H1 (cell line): ENCODE results near the gene DMPK. TPM values are rescaled to one million over a fixed set of nuclear protein-coding genes. Genes with fewer than 3 reads are reported as not detected.

Source experiments
- CTCF ChIA-PET: fragments of 300-600 bp; sonication (Branson Sonifier 250); formaldehyde crosslinking; loops from one replicate; lab custom pipeline; 2021; ENCODE audit not compliant: partially characterized antibody; lab: Charles Lee
- POLR2A ChIA-PET: fragments of 300-600 bp; sonication (Branson Sonifier 250); formaldehyde crosslinking; loops from one replicate; lab custom pipeline; 2021; ENCODE audit warnings: inconsistent platforms; ENCODE audit not compliant: partially characterized antibody; lab: Charles Lee
- DNase-seq, 2 experiments: peaks; one replicate each; pipeline versions ENCODE4 v3.0.0 to v3.0.0-alpha.2; 2010 to 2022; ENCODE audit warnings: low spot score in 2 of 2, low read depth in 1 of 2, mixed read lengths in 1 of 2
- FAIRE-seq: peaks from 2 replicates; lab custom pipeline; 2011; peaks lifted over from hg19 to GRCh38; lab: Jason Lieb, UNC
- H2AFZ ChIP-seq: 2 replicates; pipeline ENCODE4 v1.8.1; 2012; ENCODE audit warnings: low read length, inconsistent platforms
- H2AK5ac ChIP-seq: 2 replicates; pipeline ENCODE4 v1.6.1; 2013; ENCODE audit warnings: low read depth, low read length
- H2BK120ac ChIP-seq: replicated peaks from 2 replicates; pipeline ENCODE3; 2013; ENCODE audit warnings: low read depth, low read length, inconsistent platforms
- H2BK12ac ChIP-seq: 2 replicates; pipeline ENCODE4 v1.6.1; 2013; ENCODE audit warnings: low read depth, low read length
- H2BK15ac ChIP-seq: 2 replicates; pipeline ENCODE4 v1.6.1; 2013; ENCODE audit warnings: low read length
- H2BK20ac ChIP-seq: 2 replicates; pipeline ENCODE4 v1.6.1; 2013; ENCODE audit warnings: low read length
- H2BK5ac ChIP-seq: 2 replicates; pipeline ENCODE4 v1.6.1; 2013; ENCODE audit warnings: low read depth, low read length
- H3K14ac ChIP-seq: 2 replicates; pipeline ENCODE4 v1.6.1; 2013; ENCODE audit warnings: inconsistent platforms; ENCODE audit not compliant: insufficient read length
- H3K18ac ChIP-seq: 2 replicates; pipeline ENCODE4 v1.6.1; 2013; ENCODE audit warnings: low read length; ENCODE audit errors: extremely low read depth
- H3K23ac ChIP-seq: 2 replicates; pipeline ENCODE4 v1.6.1; 2013; ENCODE audit warnings: inconsistent platforms; ENCODE audit not compliant: insufficient read length
- H3K23me2 ChIP-seq: 2 replicates; pipeline ENCODE4 v1.6.1; 2013; ENCODE audit warnings: low read depth, low read length
- H3K27ac ChIP-seq: 2 replicates; pipeline ENCODE4 v1.6.1; 2011; ENCODE audit warnings: low read depth, low read length, inconsistent platforms
- H3K27me3 ChIP-seq, 4 experiments: replicated peaks in 1 of 4; 1 replicate in 1 of 4; 2 replicates in 3 of 4; pipeline versions ENCODE4 v1.6.1 to v1.8.1; 2011 to 2013; ENCODE audit warnings: low read length in 3 of 4, mild to moderate bottlenecking in 3 of 4, inconsistent platforms in 2 of 4, mixed read lengths in 2 of 4, moderate library complexity in 1 of 4; ENCODE audit not compliant: control insufficient read depth in 3 of 4, insufficient read depth in 3 of 4; ENCODE audit errors: extremely low read depth in 1 of 4
- H3K36me3 ChIP-seq, 4 experiments: 2 replicates each; pipeline versions ENCODE4 v1.6.1 to v1.8.1; 2011 to 2013; ENCODE audit warnings: mild to moderate bottlenecking in 4 of 4, low read length in 3 of 4, moderate library complexity in 2 of 4, control low read depth in 1 of 4, inconsistent platforms in 1 of 4; ENCODE audit not compliant: insufficient read depth in 4 of 4, control insufficient read depth in 2 of 4
- H3K4ac ChIP-seq: replicated peaks from 2 replicates; pipeline ENCODE3; 2013; ENCODE audit warnings: low read length, low read depth, mixed read lengths, inconsistent platforms; ENCODE audit not compliant: insufficient read length
- H3K4me1 ChIP-seq, 4 experiments: replicated peaks in 1 of 4; 1 replicate in 1 of 4; 2 replicates in 3 of 4; pipeline versions ENCODE4 v1.6.1 to v1.8.1; 2011 to 2013; ENCODE audit warnings: low read length in 3 of 4, inconsistent platforms in 2 of 4, mixed read lengths in 1 of 4; ENCODE audit not compliant: insufficient read depth in 4 of 4, control insufficient read depth in 3 of 4
- H3K4me2 ChIP-seq, 2 experiments: 2 replicates each; pipeline versions ENCODE4 v1.6.1 to v1.8.1; 2011 to 2013; ENCODE audit warnings: low read depth in 2 of 2, low read length in 2 of 2, control low read depth in 1 of 2, inconsistent platforms in 1 of 2, mild to moderate bottlenecking in 1 of 2; ENCODE audit not compliant: insufficient read depth in 1 of 2
- H3K4me3 ChIP-seq, 4 experiments: fragments of 200-600, 300-600 bp in 1 of 4; sonication (generic), shearing (Covaris generic), sonication (Bioruptor Twin) in 1 of 4; 2 replicates each; pipeline versions ENCODE4 v1.5.1 to v1.8.1; 2011 to 2016; ENCODE audit warnings: low read length in 4 of 4, low read depth in 3 of 4, control low read depth in 2 of 4, inconsistent platforms in 2 of 4, mild to moderate bottlenecking in 2 of 4, mixed read lengths in 1 of 4, moderate library complexity in 1 of 4; ENCODE audit not compliant: insufficient read depth in 2 of 4; ENCODE audit errors: extremely low read depth in 1 of 4
- H3K56ac ChIP-seq: replicated peaks from 2 replicates; pipeline ENCODE3; 2013; ENCODE audit warnings: low read depth, mild to moderate bottlenecking, mixed read lengths, low read length, inconsistent platforms; ENCODE audit not compliant: insufficient read length
- H3K79me1 ChIP-seq: 2 replicates; pipeline ENCODE4 v1.6.1; 2013; ENCODE audit warnings: low read depth, low read length, control low read depth
- H3K79me2 ChIP-seq, 2 experiments: 2 replicates each; pipeline versions ENCODE4 v1.6.1 to v1.8.1; 2012 to 2013; ENCODE audit warnings: low read length in 2 of 2, mild to moderate bottlenecking in 2 of 2, inconsistent platforms in 1 of 2; ENCODE audit not compliant: insufficient read depth in 2 of 2, control insufficient read depth in 1 of 2
- H3K9ac ChIP-seq, 4 experiments: replicated peaks in 1 of 4; 1 replicate in 1 of 4; 2 replicates in 3 of 4; pipeline versions ENCODE4 v1.6.1 to v1.8.1; 2011 to 2013; ENCODE audit warnings: low read depth in 3 of 4, low read length in 3 of 4, control low read depth in 2 of 4, mild to moderate bottlenecking in 2 of 4, moderate library complexity in 2 of 4, inconsistent platforms in 1 of 4; ENCODE audit errors: extremely low read depth in 1 of 4
- H3K9me3 ChIP-seq, 2 experiments: 2 replicates each; pipeline versions ENCODE4 v1.6.1 to v1.8.1; 2012 to 2013; ENCODE audit warnings: mild to moderate bottlenecking in 2 of 2, moderate library complexity in 2 of 2, control low read depth in 1 of 2, inconsistent platforms in 1 of 2, low read depth in 1 of 2, low read length in 1 of 2, mixed read lengths in 1 of 2; ENCODE audit not compliant: insufficient read depth in 2 of 2
- H4K20me1 ChIP-seq, 2 experiments: replicated peaks in 1 of 2; 2 replicates each; pipeline versions ENCODE3 to v1.8.1; 2011 to 2013; ENCODE audit warnings: inconsistent platforms in 2 of 2, low read length in 2 of 2, mild to moderate bottlenecking in 1 of 2; ENCODE audit not compliant: insufficient read depth in 2 of 2, control insufficient read depth in 1 of 2
- H4K5ac ChIP-seq: 2 replicates; pipeline ENCODE4 v1.6.1; 2013; ENCODE audit warnings: low read length, low read depth, mixed read lengths, inconsistent platforms; ENCODE audit not compliant: insufficient read length
- H4K8ac ChIP-seq: 2 replicates; pipeline ENCODE4 v1.8.0; 2013; ENCODE audit warnings: mild to moderate bottlenecking, moderate library complexity, low read length, inconsistent platforms; ENCODE audit not compliant: insufficient read depth; ENCODE audit errors: extremely low read depth
- H4K91ac ChIP-seq: replicated peaks from 2 replicates; pipeline ENCODE3; 2013; ENCODE audit warnings: low read length, mixed read lengths, inconsistent platforms; ENCODE audit not compliant: insufficient read length
- ASH2L ChIP-seq: fragments of 200-600, 300-600 bp; sonication (generic); IDR thresholded peaks from one replicate; pipeline ENCODE4 v1.7.1; 2017; ENCODE audit warnings: low read length
- CBX8 ChIP-seq: fragments of 300-800, 300-1000 bp; sonication (generic); IDR thresholded peaks from 2 replicates; pipeline ENCODE4 v1.7.1; 2016; ENCODE audit warnings: low read depth, low read length, borderline replicate concordance
- PHF8 ChIP-seq: fragments of 200-600 bp; sonication (generic); conservative IDR thresholded peaks from 2 replicates; pipeline ENCODE4 v1.7.1; 2012; ENCODE audit warnings: low read depth, mild to moderate bottlenecking, inconsistent platforms, low read length, moderate library complexity
- SIX5 ChIP-seq: IDR thresholded peaks from 2 replicates; pipeline ENCODE4 v1.6.1; 2011; ENCODE audit warnings: mild to moderate bottlenecking, low read depth, low read length
- SP2 ChIP-seq: IDR thresholded peaks from 2 replicates; pipeline ENCODE4 v1.6.1; 2012; ENCODE audit warnings: mild to moderate bottlenecking, low read length, inconsistent platforms
- TAF1 ChIP-seq: IDR thresholded peaks from 2 replicates; pipeline ENCODE4 v1.6.1; 2011; ENCODE audit warnings: mild to moderate bottlenecking, low read depth, low read length
- ZNF274 ChIP-seq: IDR thresholded peaks from 2 replicates; pipeline ENCODE4 v1.7.0; 2012; ENCODE audit warnings: low read length, borderline replicate concordance; ENCODE audit errors: extremely low read depth
- WGBS, 2 experiments: shearing (Covaris generic) in 1 of 2; methylation state at CpG; one replicate each; pipeline versions ENCODE4 v1.1.6 to v1.1.7; 2013 to 2015; ENCODE audit warnings: low lambda C conversion rate in 2 of 2, mixed read lengths in 2 of 2, inconsistent platforms in 1 of 2, low coverage in 1 of 2, missing lambda C conversion rate in 1 of 2; ENCODE audit not compliant: insufficient replicate concordance in 2 of 2, insufficient coverage in 1 of 2, insufficient read length in 1 of 2; ENCODE audit errors: extremely low coverage in 1 of 2, missing lambda C conversion rate in 1 of 2; 5-methylcytosine and 5-hydroxymethylcytosine counted together
- polyA plus RNA-seq, 7 experiments: library from polyadenylated mRNA; depleted of rRNA in 3 of 7; stranded (reverse) in 5 of 7; unstranded in 2 of 7; fragments of >200 nt in 5 of 7; fragments of 200-250 nt in 2 of 7; gene quantifications; 1 replicate in 5 of 7; 2 replicates in 1 of 7; 4 replicates in 1 of 7; pipeline versions ENCODE4 v1.2.1 to v1.2.3, GENCODE V29; 2011 to 2013; ENCODE audit warnings: missing spikeins in 2 of 7, mixed read lengths in 2 of 7
- total RNA-seq: library from RNA; stranded (reverse); fragmentation: NEBNext Ultra II Directional; extraction: Animal tissue kit (Norgen Biotek cat#: 25700); gene quantifications from 2 replicates; pipeline ENCODE4 v1.2.1, GENCODE V29; 2021
- TF ChIP-seq, protein P1 (sequence below): IDR thresholded peaks from 2 replicates; pipeline ENCODE4 v1.6.1; 2012; ENCODE audit warnings: low read length, inconsistent platforms

Gene DMPK
- total and polyA plus RNA-seq, 2 of the 8 experiments (the other 6 are each of a cell fraction or from before 2014, with no cell fraction given), result 13.7 to 27.4 TPM

DNA sequence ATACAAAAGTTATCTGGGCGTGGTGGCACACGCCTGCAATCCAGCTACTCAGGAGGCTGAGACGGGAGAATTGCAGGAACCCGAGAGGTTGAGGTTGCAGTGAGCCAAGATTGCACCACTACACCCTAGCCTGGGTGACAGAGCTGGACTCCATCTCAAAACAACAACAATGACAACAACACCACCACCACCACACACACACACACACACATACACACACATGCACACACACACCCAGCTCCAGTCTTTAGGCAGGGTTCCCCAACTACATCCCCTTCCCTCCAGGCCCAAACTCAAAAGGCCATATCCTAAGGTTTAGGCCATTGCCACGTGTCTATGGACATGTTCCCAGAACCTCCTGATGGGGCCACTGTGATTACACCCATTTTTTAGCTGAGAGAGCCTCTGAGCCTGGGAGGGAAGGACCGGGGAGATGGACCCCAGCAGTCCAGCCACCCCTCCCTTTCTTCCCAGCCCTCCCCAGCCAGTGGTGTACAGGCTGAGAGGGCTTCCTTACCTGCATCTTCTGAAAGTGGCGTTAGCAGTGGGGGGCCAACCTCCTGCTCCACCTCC is 19.4 kb upstream of the DMPK start:
- Histone ChIP-seq H3K23ac (no peak overlapping the region), H3K18ac (no peak overlapping the region), H3K79me1 (no peaks in the 10 kb centered on the region), H3K14ac (no peak overlapping the region), H2BK20ac (no peak overlapping the region), H3K4me1 (peaks cover 0 to 4% (median 2%) of the 10 kb centered on the region in 4 experiments; a peak in 4 of 7 replicates), H3K9me3 (no peaks in the 10 kb centered on the region; a peak in 1 of 4 replicates), H4K8ac (peak overlapping the region; percentile 3; the same call in 1 of the 2 replicates), H4K5ac (no peak overlapping the region), H3K4me2 (no peak overlapping the region), H2AFZ (no peak overlapping the region), H3K4me3 (no peak overlapping the region), H3K4ac (no peak overlapping the region), H3K56ac (no peak overlapping the region), H3K23me2 (no peaks in the 10 kb centered on the region; the same call in 1 of the 2 replicates), H2BK120ac (no peak overlapping the region), H3K9ac (no peak overlapping the region), H3K79me2 (no peaks in the 10 kb centered on the region), H3K36me3 (no peaks in the 10 kb centered on the region), H3K27me3 (peaks cover 0 to 2% (median 0%) of the 10 kb centered on the region in 4 experiments; a peak in 3 of 7 replicates), H2AK5ac (no peak overlapping the region), H2BK12ac (no peak overlapping the region; the same call in 1 of the 2 replicates), H2BK5ac (no peak overlapping the region), H4K91ac (no peak overlapping the region), H2BK15ac (no peak overlapping the region; the same call in 1 of the 2 replicates), H3K27ac (no peak overlapping the region), H4K20me1 (no peaks in the 10 kb centered on the region)
- ChIA-PET CTCF (interaction anchor here (1.1 to 9.4 kb wide), 4 partner anchors 9 to 32 kb away, joined by 4 to 107 read pairs (median 13); partner anchors contain the start of genes DMWD, RSPH6A and SIX5), POLR2A (interaction anchor here (1.8 to 9.8 kb wide), 3 partner anchors 12 to 84 kb away, joined by 4 to 106 read pairs (median 6); partner anchors contain the start of genes IRF2BP1 and RSPH6A)
- DNase-seq, result no peak
- WGBS, 2 experiments, result 80% methylated on average over 6 of the region's 7 CpGs; no CpG with 5 or more reads in 1 of the 2 experiments
- no peak for FAIRE-seq
- TF ChIP-seq CBX8 (no peak), ASH2L (no peak), TAF1 (no peak), SP2 (no peak), SIX5 (no peak), ZNF274 (no peak), PHF8 (no peak)
- TF ChIP-seq, protein P1, sequence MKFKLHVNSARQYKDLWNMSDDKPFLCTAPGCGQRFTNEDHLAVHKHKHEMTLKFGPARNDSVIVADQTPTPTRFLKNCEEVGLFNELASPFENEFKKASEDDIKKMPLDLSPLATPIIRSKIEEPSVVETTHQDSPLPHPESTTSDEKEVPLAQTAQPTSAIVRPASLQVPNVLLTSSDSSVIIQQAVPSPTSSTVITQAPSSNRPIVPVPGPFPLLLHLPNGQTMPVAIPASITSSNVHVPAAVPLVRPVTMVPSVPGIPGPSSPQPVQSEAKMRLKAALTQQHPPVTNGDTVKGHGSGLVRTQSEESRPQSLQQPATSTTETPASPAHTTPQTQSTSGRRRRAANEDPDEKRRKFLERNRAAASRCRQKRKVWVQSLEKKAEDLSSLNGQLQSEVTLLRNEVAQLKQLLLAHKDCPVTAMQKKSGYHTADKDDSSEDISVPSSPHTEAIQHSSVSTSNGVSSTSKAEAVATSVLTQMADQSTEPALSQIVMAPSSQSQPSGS, result no peak
